Stimulated activated CD8-positive, alpha-beta memory T cell treated with anti-CD3 and anti-CD28 coated beads, Interleukin-7, amount 100 ng/mL, for 24 hours (primary cell): ENCODE data around the gene EPS8L1.

Experiments
- DNase-seq: peaks from one replicate; pipeline ENCODE4 v3.0.0-alpha.2; 2020; ENCODE audit warnings: low read depth

EPS8L1 gene

DNA sequence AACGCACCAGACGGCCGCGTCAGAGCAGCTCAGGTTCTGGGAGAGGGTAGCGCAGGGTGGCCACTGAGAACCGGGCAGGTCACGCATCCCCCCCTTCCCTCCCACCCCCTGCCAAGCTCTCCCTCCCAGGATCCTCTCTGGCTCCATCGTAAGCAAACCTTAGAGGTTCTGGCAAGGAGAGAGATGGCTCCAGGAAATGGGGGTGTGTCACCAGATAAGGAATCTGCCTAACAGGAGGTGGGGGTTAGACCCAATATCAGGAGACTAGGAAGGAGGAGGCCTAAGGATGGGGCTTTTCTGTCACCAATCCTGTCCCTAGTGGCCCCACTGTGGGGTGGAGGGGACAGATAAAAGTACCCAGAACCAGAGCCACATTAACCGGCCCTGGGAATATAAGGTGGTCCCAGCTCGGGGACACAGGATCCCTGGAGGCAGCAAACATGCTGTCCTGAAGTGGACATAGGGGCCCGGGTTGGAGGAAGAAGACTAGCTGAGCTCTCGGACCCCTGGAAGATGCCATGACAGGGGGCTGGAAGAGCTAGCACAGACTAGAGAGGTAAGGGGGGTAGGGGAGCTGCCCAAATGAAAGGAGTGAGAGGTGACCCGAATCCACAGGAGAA lies 39.9 kb downstream of the EPS8L1 start:
- DNase-seq: no peak

DNA sequence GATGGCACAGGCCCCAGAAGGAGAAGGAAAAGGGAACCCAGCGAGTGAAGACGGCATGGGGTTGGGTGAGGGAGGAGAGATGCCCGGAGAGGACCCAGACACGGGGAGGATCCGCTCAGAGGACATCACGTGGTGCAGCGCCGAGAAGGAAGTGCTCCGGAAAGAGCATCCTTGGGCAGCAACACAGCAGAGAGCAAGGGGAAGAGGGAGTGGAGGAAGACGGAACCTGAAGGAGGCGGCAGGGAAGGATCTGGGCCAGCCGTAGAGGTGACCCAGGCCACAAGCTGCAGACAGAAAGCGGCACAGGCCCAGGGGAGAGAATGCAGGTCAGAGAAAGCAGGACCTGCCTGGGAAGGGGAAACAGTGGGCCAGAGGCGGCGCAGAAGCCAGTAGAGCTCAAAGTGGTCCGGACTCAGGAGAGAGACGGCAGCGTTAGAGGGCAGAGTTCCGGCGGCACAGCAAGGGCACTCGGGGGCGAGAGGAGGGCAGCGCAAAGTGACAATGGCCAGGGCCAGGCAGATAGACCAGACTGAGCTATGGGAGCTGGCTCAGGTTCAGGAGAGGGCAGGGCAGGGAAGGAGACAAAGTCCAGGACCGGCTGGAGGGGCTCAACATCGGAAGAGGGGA lies 40.7 kb downstream of the EPS8L1 start:
- peak; percentile 21 for DNase-seq

DNA sequence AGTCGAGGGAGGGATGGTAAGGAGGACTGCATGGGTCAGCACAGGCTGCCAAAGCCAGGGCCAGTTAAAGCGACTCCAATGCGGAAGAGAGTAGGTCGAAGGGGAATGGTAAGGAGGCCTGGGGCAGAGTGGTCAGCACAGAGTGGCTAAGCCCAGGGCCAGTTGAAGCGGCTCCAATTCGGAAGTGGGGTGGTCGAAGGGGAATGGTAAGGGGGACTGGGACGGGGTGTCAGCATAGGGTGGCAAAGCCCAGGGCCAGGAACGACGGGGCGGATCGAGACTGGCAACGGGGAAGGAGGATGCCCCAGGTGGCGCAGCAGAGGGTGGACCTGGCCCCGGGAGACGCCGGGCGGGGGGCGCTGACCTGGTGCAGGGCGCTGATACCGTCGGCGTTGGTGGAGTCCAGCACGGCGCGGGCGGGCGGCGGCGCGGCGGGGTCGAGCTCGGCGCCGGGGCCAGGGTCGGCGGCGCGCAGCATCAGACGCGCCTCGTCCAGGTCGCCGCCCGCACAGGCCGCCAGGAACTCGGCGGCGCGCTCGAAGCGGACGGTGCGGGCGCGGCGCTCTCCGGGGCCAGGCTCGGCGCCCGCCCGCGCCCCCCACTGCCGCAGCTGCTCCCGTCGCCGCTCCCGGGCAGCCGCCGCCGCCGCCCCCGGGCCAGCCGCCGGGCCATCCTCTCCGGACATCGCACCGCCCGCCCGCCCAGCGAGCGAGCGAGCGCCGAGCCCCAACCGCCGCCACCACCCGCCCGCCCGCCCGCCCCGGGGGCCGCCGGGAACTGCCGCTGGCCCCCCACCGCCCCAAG lies 41.4 kb downstream of the EPS8L1 start, which contains the start of gene PPP1R12C:
TSS of gene PPP1R12C (minus strand) at position 779 of the 804 bp plus-strand sequence. CDS start at position 685, 94 bp downstream.
- DNase-seq: no peak

DNA sequence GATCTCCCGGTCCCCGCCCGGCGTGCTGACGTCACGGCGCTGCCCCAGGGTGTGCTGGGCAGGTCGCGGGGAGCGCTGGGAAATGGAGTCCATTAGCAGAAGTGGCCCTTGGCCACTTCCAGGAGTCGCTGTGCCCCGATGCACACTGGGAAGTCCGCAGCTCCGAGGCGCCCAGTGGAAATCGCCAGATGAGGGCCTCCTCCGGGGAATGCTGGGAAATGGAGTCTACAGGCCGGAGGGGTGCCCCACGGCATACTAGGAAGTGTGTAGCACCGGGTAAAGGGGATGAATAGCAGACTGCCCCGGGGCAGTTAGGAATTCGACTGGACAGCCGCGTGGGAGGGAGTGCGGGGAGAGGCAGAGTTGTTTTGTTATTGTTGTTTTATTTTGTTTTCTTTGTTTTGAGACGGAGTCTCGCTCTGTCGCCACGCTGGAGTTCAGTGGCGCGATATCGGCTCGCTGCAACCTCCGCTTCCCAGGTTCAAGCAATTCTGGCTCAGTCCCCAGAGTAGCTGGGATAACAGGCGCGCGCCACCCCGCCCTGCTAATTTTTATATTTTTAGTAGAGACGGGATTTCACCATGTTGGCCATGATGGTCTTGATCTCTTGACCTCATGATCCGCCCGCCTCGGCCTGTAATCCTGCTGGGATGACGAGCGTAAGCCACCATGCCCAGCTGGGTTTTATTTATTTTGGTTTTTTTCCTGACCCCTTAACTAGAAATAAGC lies 42.2 kb downstream of the EPS8L1 start:
- peak; percentile 94 for DNase-seq

DNA sequence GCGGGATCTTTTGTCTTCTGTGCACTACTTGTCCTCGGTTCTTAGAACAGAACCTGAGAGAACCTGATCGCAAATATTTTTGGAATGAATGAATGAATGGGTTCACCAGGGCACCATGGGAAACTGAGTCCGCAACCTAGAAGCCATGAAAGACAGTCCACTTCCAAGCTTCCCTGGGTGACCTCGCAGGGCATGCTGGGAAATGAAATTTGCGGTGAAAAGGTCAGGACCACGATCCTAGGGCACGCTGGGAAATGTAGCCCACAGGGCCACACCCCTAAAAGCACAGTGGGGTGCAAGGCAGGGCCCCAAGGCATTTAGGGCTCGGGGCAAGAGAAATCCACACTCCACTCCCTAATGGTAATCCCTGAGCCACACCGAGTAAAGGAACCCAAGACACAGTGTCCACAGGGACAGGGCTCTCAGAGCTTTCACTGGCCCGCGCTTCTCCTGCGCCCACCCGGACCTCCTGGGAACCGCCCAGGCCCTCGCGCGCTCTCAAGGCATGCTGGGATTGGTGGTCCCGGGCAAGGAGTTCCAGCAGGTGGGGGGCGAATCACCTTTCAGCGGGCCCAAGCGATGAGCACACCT lies 42.8 kb downstream of the EPS8L1 start:
- no peak for DNase-seq

DNA sequence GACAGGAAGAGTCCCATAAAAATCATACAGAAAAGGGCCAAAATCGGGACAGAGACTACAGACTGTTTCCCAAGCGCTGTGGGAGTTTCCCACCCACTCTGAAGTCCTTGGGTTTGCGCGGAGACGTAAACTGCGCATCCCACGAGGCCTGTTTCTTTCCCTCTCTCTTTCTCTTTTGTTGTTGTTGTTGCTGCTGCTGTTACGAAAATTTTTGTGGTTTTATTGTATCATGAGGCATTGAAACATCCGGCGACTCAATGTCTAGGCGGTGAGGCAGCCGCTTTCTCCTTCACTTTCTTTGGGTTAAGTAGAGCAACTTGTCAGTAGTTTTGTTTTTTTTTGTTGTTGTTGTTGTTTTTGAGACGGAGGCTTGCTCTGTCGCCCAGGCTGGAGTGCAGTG lies 43.4 kb downstream of the EPS8L1 start:
- no peak for DNase-seq

DNA sequence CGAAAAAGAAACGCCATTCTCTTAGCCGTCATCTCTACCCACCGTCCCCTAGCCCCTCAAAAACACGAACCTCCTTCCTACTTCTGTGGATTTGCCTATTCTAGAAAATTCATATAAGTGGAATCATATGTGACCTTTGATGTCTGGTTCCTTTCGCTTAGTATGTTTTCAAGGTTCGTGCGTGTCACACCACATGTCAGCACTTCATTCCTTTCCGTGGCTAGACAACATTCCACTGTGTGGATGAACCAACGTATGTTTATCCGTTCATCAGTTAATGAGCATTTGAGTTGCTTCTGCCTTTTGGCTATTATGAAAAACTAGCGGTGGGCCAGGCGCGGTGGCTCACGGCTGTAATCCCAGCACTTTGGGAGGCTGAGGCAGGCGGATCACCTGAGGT lies 55.8 kb downstream of the EPS8L1 start:
- DNase-seq: no peak

DNA sequence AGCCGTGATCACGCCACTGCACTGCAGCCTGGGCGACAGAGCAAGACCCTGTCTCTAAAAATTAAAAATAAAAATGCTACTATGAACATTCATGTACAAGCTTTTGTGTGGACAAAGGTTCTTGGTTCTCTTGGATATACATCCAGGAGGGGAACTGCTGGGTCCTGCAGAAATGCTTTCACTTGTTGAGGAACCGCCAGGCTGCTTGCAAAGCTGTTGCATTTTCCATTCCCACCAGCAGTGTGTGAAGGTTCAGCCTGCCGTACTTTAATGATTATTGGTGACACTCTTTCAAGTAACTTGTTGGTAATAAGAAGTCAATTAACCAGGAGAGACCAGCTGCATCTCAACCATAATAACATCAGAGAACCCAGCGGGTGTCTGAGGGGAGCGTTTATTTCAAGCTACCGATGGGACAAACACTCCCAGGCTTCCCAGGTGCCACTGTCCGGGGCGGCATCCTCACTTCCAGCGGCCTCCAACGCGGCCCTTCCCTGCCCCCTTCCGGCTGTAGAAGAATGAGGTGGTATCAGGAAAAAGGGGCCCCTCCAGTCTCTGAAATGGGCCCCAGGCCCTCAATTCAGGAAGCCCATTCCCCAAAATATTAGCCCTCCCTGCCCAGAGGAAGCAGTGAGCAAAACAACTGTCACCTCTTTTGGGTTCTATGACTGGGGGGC lies 56.9 kb downstream of the EPS8L1 start:
- no peak for DNase-seq

DNA sequence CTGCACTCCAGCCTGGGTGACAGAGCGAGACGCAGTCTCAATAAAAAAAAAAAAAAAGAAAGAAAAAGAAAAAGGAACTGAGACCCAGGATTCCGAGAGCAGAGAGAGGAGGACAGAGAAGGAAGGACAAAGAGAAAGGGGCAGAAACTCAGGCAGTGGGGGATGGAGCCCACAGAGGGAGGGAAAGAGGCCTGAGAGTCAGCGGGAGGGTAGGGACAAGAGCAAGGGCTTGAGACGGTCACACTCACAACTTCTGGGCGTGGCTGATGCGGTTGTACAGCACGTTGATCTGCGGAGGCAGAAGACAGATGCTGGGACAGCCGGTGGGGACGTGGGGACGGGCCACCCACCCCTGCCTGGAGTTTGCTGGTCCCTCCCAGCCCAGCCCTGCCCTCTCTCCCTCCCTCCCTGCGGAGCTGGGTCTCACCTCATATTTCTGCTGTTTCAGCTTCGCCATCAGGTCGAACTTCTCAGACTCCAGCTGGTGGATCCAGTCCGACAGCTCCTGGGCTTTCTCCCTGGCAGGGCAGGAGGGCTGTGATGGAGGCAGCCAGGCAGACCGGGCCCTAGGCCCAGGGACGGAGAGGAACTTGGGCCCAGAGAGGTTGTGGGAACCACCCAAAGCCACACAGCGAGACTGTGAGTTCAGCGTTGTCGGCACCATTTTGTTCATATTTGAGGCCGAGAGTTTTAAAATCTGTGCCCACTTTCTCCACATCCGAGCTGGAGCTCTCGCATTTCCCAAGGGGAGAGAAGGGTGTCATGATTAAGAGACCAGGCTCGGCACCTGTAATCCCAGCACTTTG lies 58.2 kb downstream of the EPS8L1 start:
- DNase-seq: no peak

DNA sequence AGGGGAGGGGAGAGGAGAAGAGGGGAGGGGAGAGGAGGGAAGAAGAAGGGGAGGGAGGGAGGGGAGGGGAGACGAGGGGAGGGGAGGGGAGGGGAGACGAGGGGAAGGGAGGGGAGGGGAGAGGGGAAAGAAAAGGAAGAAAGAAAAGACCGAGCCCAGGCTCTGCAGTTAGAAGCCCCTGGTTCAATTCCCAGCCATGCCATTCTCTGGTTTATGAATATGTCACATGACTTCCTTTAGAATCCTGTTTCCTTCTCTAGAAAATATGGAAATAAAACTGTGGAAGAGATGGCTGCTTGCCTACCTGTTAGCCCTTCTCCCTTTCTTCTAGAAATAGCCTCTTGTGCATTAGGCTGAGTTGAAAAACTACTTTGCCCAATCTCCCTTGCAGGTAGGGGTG lies 59.1 kb downstream of the EPS8L1 start:
- no peak for DNase-seq

DNA sequence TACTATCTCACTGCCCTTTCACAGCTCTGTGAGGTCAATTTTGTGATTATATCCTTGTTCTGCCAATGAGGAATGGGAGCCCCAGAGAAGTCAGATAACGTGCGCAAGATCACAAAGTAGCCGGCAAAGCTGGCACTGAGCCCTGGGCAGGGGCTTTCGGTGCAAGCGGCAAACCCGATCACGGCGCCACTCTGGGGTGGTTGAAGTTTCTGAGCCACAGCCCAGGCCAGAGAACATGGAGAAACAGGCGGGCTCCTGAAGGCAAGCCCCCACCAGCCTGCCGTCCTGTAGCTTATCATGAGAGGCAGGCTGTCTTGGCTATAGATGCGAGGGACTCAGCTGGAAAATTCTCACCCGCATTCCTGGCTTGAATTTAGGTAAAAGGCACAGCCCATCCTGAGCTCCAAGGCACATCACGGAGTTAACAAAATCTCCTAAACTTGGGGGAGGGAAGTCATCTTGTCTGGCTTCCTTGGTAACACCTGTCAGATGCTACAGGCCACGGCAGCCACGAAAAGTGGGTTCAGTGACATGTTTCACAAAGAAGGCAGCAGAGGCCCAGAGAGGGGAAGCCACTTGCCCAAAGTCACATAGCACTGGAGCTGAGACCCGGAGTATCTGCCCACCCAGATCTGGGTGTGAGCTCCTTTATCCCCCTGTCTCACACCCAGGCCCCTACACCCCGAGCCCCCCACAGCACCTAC lies 60.9 kb downstream of the EPS8L1 start:
- no peak for DNase-seq
